GM19238 (cell line): ENCODE measurements around the gene GP5.

Experiments used
- DNase-seq: peaks from one replicate; pipeline ENCODE4 v3.0.0; 2011; ENCODE audit warnings: low spot score; ENCODE audit not compliant: insufficient read length

The GP5 gene

GRCh38 chr3:194377708-194378107 is 21.4 kb downstream of the GP5 start:
- DNase-seq = no peak

GRCh38 chr3:194376241-194376560 is 22.9 kb downstream of the GP5 start:
- DNase-seq = no peak

- no peak for DNase-seq
These were observed 23.4 kb downstream of the GP5 start for GRCh38 chr3:194375473-194376240.

GRCh38 chr3:194374935-194375334 is 24.1 kb downstream of the GP5 start:
- no peak for DNase-seq

GRCh38 chr3:194373899-194374298 is 25.2 kb downstream of the GP5 start:
- no peak for DNase-seq

GRCh38 chr3:194373028-194373427 is 26.0 kb downstream of the GP5 start:
- DNase-seq = no peak

GRCh38 chr3:194370753-194371152 is 28.3 kb downstream of the GP5 start:
- DNase-seq = no peak

- no peak for DNase-seq
These were observed 29.4 kb downstream of the GP5 start, which contains the start of gene LRRC15 for GRCh38 chr3:194369522-194370279. LRRC15 (minus strand) TSS chr3:194369743; CDS start chr3:194361043, 8,700 bp downstream.

- DNase-seq = no peak
These were observed 30.1 kb downstream of the GP5 start for GRCh38 chr3:194368918-194369317.

- DNase-seq = no peak
These were observed 30.8 kb downstream of the GP5 start for GRCh38 chr3:194367992-194368841.

GRCh38 chr3:194365978-194366490 is 33.0 kb downstream of the GP5 start:
- DNase-seq = no peak

GRCh38 chr3:194365526-194365925 is 33.5 kb downstream of the GP5 start:
- no peak for DNase-seq

- no peak for DNase-seq
These were observed 34.2 kb downstream of the GP5 start for GRCh38 chr3:194364652-194365434.

GRCh38 chr3:194364314-194364651 is 34.8 kb downstream of the GP5 start:
- no peak for DNase-seq

- DNase-seq = no peak
These were observed 38.5 kb downstream of the GP5 start for GRCh38 chr3:194360568-194360967.

- no peak for DNase-seq
These were observed 41.4 kb downstream of the GP5 start for GRCh38 chr3:194357681-194358080.

GRCh38 chr3:194355379-194355778 is 43.7 kb downstream of the GP5 start:
- DNase-seq = no peak

GRCh38 chr3:194354315-194354714 is 44.8 kb downstream of the GP5 start:
- DNase-seq = no peak

GRCh38 chr3:194352667-194353246 is 46.3 kb downstream of the GP5 start:
- DNase-seq = no peak

GRCh38 chr3:194351952-194352536 is 47.0 kb downstream of the GP5 start:
- DNase-seq = no peak
